Measurements from ENCODE around the gene IL18R1.

IL18R1 gene

GRCh38 chr2:102446936-102447335, 91.3 kb downstream of the IL18R1 start:
- H3K4me3 Mint-ChIP-seq, result no peak overlapping the region
- no peaks in the 10 kb centered on the region for H3K9me3 Mint-ChIP-seq
- no peak overlapping the region for H3K27ac Mint-ChIP-seq
- H3K27me3 Mint-ChIP-seq (ENCODE audit: low read depth), result peaks cover 4% of the 10 kb centered on the region
- no peaks in the 10 kb centered on the region for H3K36me3 Mint-ChIP-seq (ENCODE audit: low read depth)
- H3K4me1 Mint-ChIP-seq, result no peaks in the 10 kb centered on the region
- no peak for TF ChIP-seq CTCF (IDR thresholded peaks at IDR 0.05; ENCODE audit: unreplicated experiment in 3 of 3)
